GM18867 (cell line): ENCODE measurements around the gene CEP164.
"Not testable (repeated sequence)": the region's sequence is repeated elsewhere in the genome, so short reads cannot be mapped to it uniquely, and the experiment has no call there.

Experiments used
- ATAC-seq: cut with Tn5 transposase; IDR thresholded peaks from one replicate; pipeline ENCODE4 v1.9.1; 2021; ENCODE audit warnings: mild to moderate bottlenecking, moderate library complexity; ENCODE audit not compliant: unreplicated experiment

The CEP164 gene

DNA sequence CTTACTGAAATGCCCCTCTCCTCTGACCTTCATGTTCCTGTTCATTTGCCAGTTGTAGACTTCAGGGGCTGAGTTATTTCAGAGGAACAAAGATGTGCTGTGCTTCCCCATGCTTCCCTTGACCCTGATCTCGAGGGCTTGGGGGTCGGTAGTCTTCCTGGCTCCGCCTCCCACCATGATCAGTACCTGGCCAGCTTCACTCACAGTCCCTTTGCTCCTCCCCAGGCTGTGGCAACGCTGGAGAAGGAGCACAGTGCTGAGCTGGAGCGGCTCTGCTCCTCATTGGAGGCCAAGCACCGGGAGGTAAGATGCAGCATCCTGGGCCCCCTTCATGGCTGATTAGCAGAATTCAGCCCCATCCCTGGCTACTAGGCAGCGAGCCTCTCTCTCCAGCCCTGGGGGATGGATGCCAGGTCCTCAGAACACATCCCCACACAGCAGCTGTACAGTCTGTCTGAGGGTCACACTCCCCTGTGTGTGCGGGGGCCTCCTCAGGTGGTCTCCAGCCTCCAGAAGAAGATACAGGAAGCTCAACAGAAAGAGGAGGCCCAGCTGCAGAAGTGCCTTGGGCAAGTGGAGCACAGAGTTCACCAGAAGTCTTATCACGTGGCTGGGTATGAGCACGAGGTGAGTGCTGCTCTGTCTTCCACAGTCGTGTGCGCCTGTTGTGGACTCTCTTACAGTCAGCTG lies 64.5 kb downstream of the CEP164 start:
- no peak for ATAC-seq

DNA sequence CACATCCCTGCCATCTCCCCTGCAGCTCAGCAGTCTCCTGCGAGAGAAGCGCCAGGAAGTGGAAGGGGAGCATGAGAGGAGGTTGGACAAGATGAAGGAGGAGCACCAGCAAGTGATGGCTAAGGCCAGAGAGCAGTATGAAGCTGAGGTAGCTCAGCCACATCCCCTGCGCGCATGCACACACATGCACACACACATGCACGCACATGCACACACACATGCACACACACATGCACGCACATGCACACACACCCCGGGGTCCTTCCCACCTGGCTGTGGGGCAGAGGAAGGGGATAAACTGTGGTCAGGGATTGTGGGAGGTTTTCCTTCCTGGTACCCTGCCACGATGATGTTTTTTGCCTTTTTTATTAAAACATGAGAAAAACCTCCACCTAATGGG lies 65.3 kb downstream of the CEP164 start:
- ATAC-seq, result no peak

DNA sequence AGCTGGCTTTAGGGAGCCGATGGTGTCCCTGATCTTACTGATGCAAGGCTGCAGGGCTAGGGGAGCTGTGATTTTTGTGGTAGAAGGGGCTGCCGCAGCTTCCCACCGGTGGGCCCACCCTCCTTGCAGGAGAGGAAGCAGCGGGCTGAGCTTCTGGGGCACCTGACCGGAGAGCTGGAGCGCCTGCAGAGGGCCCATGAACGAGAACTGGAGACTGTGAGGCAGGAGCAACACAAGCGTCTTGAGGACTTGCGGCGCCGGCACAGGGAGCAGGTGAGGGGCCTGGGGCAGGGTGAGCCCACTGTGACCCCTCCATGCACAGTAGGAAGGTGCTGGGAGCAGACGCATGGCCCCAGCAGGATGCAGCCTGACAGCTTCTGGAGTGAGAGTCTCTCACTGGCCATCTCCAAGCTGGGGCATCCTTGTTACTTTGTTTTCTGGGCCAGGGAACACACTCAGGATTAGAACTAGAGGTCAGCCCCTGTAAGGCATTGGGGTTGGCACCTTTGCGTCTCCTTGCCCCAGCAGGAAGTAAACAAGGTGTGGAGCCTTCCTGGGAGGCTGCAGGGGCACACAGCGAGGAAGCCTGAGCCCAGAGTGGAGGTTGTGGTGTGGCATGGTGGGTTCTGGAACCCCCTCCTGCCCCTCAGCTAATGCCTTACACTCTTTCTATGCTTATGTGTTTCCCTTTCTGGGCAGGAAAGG lies 66.7 kb downstream of the CEP164 start:
- no peak for ATAC-seq

DNA sequence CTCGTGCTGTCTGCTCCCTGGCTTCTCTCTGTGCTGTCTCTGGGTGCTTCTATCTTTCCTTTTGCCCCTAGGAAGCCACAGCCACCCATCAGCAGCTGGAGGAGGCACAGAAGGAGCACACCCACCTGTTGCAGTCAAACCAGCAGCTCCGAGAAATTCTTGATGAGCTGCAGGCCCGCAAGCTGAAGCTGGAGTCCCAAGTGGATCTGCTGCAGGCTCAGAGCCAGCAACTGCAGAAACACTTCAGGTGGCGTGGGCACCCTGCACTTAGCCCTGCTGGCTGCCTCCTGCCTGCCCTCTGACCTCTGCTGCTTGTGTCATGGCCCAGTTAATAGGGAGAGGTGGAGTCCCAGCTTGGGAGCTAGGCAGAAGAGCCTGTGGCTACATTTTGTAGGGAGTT lies 67.8 kb downstream of the CEP164 start:
- no peak for ATAC-seq

DNA sequence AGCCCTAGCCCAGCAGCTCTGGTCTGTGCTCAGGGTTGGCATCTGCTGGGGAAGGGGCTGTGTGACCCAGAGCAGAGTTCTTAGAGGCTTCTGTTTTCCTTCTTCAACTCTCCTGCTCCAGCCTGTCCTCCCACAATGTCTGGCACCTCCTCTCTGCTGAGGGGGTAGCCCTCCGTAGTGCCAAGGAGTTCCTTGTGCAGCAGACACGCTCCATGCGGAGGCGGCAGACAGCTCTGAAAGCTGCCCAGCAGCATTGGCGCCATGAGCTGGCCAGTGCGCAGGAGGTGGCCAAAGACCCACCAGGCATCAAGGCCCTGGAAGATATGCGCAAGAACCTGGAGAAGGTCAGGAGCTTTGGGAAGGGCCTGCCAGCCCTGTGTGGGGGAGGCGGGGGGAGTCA lies 69.3 kb downstream of the CEP164 start:
- ATAC-seq, result no peak

DNA sequence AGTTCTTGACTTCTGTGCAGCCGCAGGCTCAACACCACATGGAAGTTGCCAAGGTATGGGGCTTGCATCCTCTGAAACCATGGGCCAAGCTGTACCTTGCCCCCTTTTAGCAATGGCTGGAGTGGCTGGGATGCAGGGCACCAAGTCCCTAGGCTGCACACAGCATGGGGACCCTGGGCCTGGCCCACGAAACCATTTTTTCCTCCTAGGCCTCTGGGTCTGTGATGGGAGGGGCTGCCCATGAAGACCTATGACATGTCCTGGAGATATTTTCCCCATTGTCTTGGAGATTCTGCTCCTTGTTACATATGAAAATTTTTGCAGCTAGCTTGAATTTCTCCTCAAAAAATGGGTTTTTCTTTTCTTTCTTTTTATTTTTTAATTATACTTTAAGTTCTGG lies 71.0 kb downstream of the CEP164 start:
- not testable (repeated sequence) for ATAC-seq

DNA sequence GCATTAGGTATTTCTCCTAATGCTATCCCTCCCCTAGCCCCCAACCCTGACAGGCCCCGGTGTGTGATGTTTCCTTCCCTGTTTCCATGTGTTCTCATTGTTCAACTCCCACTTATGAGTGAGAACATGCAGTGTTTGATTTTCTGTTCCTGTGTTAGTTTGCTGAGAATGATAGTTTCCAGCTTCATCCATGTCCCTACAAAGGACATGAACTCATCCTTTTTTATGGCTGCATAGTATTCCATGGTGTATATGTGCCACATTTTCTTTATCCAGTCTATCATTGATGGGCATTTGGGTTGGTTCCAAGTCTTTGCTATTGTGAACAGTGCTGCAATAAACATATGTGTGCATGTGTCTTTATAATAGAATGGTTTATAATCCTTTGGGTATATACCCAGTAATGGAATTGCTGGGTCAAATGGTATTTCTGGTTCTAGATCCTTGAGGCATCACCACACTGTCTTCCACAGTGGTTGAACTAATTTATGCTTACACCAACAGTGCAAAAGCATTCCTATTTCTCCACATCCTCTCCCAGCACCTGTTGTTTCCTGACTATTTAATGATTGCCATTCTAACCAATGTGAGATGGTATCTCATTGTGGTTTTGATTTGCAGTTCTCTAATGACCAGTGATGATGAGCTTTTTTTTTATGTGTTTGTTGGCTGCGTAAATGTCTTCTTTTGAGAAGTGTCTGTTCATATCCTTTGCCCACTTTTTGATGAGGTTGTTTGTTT lies 71.6 kb downstream of the CEP164 start:
- not testable (repeated sequence) for ATAC-seq

DNA sequence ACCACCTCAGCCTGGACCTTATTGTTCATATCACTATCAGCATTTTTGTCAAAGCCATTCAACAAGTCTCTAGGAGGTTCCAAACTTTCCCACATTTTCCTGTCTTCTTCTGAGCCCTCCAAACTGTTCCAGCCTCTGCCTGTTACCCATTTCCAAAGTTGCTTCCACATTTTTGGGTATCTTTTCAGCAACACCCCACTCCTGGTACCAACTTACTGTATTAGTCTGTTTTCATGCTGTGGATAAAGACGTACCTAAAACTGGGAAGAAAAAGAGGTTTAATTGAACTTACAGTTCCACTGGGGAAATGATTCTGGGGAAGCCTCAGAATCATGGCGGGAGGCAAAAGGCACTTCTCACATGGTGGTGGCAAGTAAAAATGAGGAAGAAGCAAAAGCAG lies 78.2 kb downstream of the CEP164 start:
- not testable (repeated sequence) for ATAC-seq

DNA sequence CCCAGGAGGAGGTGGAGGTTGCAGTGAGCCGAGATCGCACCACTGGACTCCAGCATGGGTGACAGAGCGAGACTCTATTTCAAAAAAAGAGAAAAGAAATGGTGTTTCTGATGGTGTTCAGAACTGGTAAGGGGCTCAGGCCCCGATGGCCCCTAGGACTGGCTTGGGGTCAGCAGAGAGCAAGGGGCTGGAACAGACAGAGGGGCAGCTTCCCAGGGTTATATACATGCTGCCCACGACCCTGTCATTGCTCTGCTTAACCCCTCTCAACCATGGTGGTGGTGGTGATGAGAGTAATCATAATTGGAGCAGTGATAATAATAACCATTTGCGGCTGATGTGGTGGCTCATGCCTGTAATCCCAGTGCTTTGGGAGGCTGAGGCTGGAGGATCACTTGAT lies 79.4 kb downstream of the CEP164 start:
- ATAC-seq, result no peak

DNA sequence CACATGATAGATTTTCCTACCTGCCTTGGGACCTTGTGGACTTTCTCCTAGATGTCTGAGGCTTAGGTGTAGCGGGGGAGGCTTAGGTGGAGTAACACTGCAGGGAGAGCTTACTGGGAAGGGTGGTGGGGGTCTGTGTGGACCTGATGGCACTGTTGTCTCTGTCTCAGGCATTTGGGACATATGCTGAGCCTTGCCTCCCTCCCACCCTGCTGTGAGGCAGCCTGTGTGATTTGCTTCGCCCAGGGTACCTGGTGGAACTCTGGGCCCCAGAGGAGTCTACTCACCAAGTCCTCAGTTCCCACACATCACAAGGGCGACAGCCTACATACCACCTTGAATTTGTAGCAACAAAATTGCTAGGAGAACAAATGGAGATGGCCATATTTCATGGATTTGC lies 80.7 kb downstream of the CEP164 start:
- ATAC-seq, result no peak

DNA sequence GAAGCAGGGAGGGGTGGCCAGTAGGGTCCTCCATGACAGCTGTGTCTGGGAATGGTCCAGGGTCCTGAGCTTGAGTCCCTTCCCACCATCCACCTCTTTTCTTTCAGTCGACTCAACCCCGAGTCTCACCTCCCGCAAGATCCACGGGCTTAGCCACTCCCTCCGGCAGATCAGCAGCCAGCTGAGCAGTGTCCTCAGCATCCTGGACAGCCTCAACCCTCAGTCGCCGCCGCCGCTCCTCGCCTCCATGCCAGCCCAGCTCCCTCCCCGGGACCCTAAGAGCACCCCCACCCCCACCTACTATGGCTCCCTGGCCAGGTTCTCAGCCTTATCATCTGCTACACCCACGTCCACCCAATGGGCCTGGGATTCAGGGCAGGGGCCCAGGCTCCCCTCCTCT lies 81.9 kb downstream of the CEP164 start:
- ATAC-seq, result no peak

DNA sequence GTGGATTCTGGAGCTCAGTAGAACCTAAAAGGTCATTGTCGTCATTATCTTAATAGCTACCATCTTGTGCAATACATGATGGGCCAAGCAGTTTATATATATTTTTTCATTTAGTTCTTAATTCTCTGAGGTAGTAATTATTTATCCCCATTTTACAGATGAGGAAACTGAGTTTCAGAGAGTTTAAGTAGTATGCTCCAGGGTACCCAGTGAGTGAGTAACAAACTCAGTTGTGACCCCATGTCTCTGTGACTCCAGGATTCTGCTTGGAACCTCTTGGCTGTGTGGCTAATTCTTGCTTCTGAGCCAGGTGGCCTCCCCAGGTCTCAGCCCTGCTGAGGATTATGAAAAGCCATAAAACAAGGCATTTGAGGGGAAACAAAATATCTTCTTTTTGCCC lies 82.6 kb downstream of the CEP164 start:
- ATAC-seq, result no peak

DNA sequence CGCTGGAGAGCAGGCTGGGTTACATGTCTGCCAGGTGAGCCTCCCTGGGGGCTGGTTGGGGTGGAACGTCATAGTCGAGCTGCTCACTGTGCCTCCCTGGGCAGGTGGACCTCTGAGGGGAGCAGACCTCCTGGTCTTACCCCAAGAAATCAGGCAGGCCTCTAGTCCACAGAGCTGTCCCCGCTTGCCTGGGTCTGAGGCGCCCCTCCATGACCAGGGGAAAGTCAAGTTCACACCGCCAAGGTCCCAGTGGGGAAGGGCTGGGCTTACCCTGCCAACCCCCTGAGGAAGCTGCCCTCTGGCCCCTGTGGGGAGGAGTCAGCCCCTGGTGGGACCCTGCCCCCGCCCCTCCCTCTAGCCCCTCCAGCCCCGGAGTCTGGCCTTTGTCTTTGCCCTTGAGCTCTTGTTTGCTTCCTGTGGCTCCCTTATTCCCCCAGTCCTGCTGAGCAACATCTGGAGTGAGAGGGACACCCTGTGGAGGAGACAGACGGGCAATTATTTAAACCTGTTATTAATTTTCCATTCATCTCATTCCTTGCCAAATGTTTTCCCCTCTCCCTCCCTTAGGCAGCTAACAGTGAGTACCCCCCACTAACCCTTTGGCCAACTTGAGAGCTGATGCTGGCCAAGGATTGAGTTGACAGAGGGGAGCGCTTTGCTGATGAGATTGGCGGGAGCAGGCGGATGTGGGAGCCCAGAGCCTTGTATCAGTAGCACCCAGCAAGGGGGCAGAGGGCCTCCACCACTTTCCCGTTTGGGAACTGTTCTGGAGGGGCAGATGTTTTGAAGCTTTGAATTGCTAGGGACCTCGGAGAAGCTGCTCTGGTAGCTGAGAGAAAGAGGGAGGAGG lies 83.4 kb downstream of the CEP164 start:
- no peak for ATAC-seq

DNA sequence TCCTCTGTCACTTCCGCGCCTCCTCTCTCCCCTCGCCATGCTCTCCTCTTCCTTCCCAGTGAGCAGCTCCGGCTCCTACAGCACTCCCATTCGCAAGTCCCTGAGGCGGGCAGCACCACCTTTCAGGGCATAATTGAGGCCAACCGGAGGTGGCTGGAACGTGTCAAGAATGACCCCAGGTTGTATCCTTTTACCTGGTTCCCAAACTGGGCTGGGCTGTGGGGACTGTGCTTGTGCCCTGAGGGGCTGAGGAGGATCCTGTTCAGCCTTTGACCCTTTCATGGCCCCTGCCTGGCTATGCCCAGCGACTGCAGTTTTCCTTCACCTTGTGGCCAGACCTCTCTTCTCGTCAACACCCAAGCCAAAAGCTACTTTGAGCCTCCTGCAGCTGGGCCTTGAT lies 84.1 kb downstream of the CEP164 start:
- ATAC-seq, result no peak

DNA sequence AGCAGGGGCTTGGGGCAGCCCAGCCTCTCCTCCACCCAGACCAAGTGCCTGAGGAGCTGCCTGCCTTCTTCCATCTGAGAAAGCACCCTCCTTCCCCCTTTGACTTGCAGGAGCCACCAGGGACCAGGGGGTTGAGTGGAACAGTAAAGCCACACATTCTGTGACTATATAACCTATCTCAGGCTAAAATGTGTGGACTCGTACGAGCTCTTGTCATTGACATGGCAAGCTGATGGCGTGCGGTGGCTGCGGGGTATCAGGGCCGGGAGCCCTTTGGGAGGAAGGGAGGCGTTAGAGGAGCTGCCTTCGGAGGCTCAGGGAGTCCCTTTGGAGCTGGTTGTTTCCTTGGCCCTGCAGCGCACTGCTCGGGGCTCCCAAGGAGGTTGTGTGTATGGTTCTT lies 84.5 kb downstream of the CEP164 start:
- no peak for ATAC-seq

DNA sequence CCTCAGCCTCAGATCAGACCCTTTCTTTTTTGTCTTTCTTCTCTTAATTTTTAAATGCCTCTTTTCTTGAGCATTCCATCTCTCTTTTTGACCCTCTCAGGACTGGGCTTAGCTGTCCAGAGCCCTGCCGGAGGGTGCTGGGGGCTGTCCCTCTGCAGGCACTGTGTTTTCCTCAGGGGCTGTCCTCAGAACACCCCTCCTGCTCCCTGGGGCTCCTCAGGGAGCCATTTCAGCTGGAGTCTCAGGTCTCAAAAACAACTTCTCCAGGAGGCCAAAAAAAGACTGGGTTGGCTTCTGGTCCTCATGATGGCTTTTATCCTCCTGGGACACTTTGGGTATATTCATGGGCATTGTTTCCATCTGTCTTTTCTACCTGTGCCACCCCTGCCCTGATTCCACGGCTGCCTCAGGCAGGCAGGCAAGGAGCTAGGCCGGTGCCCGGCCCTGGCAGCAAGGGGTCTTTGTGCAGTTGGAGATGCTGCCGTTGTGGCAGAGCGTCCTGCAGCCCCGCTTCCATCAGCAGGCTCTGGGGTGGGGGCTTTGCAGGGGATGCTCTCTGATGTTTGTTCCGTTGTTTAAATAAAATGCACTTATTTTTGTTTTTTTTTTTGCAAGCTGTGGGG lies 85.1 kb downstream of the CEP164 start:
- ATAC-seq, result no peak

DNA sequence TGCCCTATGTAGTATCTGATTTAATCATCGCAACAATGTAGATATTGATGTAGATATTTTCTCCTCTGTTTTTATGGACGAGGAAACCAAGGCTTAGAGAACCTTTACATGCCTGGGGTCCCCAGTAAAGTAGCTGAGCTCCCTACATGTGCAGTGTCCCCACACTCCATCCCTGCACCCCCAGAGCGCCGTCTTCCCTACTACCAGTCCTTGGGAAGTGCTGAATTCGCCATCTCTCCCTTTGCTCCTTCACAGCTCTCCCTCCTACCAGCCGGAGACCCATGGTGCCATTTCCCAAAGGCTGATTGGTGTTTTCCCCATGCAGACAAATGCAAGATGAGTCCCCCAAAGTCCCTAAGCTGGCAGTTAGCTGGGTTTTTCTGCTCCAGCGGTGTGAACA lies 86.0 kb downstream of the CEP164 start:
- no peak for ATAC-seq

DNA sequence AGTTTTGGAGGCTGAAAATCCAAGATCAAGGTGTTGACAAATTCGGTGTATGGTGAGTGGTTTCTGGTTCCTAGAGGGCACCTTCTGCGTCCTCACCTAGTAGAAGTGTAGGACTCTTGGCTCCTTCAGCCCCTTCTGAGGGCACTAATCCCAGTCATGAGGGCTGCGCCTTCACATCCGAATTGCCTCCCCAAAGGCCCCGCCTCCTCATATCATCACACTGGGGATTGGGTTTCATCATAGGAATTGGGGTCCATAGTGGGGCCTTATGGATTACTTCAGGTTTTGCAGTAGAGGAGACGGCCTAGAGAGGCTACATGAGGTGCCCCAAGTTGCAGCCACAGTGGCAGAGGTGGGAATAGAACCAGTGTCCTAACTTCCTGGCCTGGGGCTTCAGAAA lies 87.1 kb downstream of the CEP164 start:
- no peak for ATAC-seq

DNA sequence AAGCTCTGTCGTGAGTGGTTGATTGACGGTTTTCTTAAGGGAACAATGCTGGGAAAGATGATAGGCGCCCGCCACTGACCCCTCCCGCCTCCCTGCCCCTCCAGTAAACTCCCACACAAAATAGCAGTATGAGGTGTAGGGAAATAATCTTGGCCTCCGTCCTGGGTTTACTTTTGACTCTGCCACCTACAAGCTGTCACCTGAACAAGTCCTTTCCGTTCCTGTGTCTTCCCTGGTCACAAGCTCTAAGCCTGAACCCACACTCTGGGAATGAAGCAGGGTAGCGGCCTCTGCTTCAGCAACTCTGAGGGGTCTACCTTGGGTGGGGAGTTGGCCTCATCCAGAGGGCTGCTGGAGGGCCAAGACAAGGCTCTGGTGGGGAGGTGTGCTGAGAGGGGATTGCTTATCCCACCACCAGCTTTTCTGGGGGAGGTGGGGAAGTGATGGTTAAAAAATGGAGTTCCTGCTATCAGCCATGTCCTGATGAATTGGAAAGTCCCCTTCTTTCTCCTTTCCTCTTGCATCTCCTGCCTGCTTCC lies 87.8 kb downstream of the CEP164 start:
- ATAC-seq, result no peak

DNA sequence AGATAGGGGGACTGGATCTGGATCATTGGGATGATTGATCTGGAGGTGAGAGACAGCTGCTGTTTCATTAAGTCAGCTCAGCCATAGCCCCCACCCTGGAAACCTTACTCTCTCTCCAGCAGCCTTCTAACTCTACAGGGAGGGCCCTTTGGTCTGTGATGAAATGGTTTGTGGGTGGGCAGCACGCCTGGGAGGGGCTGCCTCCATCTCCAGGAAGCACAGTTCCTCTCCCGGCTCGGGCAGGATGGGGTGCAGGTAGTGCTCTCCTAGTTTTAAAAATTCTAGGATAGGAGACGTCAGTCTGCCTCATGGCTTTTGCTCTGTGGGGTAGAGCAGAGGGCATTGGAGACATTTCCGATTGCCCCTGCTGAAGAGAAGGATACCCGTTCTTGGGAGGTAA lies 89.7 kb downstream of the CEP164 start:
- ATAC-seq, result no peak
